Uterus (tissue), 4 donors: ENCODE data around the gene TMEM258. TPM values are rescaled to one million over a fixed set of nuclear protein-coding genes. Genes with fewer than 3 reads are reported as not detected.

ENCODE experiments used
- DNase-seq, 2 donors: peaks; one replicate each; pipeline ENCODE4 v3.0.0-alpha.2; 2019 to 2020
- H3K27ac ChIP-seq, 2 donors: fragments of 200-600 bp; sonication (generic); 1 replicate in 1 of 2; 2 replicates in 1 of 2; pipeline ENCODE4 v1.5.1; 2016 to 2018
- H3K27me3 ChIP-seq, 2 donors: fragments of 200-600 bp; sonication (generic); one replicate each; pipeline ENCODE4 v1.5.1; 2018 to 2019; ENCODE audit warnings: control low read depth in 1 of 2
- H3K36me3 ChIP-seq, 2 donors: fragments of 200-600 bp; sonication (generic); one replicate each; pipeline ENCODE4 v1.5.1; 2019; ENCODE audit warnings: control low read depth in 1 of 2
- H3K4me1 ChIP-seq, 2 donors: fragments of 200-600 bp; sonication (generic); one replicate each; pipeline ENCODE4 v1.5.1; 2018 to 2019; ENCODE audit warnings: control low read depth in 1 of 2
- H3K4me3 ChIP-seq, 2 donors: fragments of 200-600 bp; sonication (generic); 1 replicate in 1 of 2; 2 replicates in 1 of 2; pipeline ENCODE4 v1.5.1; 2018 to 2019; ENCODE audit warnings: mild to moderate bottlenecking in 1 of 2
- H3K9me3 ChIP-seq, 2 donors: fragments of 200-600 bp; sonication (generic); one replicate each; pipeline ENCODE4 v1.5.1; 2019; ENCODE audit warnings: control low read depth in 1 of 2
- POLR2A ChIP-seq, 2 donors: fragments of 450-650 bp; IDR thresholded peaks; one replicate each; pipeline ENCODE4 v1.6.1; 2016; ENCODE audit warnings: antibody characterized with exemption in 2 of 2, mild to moderate bottlenecking in 1 of 2, moderate library complexity in 1 of 2
- intact Hi-C: fragments of 100-400 bp; cut with DNase I; formaldehyde crosslinking; loops from one replicate; pipeline ENCODE4 v1.15.1; 2023; ENCODE audit warnings: low total_unique reads
- total RNA-seq, 4 donors: library from RNA; depleted of rRNA in 3 of 4; stranded (reverse); fragments of >200 nt in 3 of 4; gene quantifications; one replicate each; pipeline versions ENCODE4 v1.1.0 to v1.2.4, GENCODE V29; 2014 to 2023
- TF ChIP-seq, protein P1 (sequence below), 4 experiments: fragments of 200-600 bp in 2 of 4; fragments of 450-650 bp in 2 of 4; sonication (generic) in 2 of 4; IDR thresholded peaks; one replicate each; pipeline ENCODE4 v1.5.1; 2016 to 2019; ENCODE audit warnings: antibody characterized with exemption in 4 of 4, mild to moderate bottlenecking in 2 of 4, moderate library complexity in 1 of 4
- donor health status: DM: yes; HTN: yes; CAD: no.

TMEM258 gene
- total RNA-seq, 4 donors from 2014 or later = 14.6 to 96.9 (median 38.7) TPM

DNA sequence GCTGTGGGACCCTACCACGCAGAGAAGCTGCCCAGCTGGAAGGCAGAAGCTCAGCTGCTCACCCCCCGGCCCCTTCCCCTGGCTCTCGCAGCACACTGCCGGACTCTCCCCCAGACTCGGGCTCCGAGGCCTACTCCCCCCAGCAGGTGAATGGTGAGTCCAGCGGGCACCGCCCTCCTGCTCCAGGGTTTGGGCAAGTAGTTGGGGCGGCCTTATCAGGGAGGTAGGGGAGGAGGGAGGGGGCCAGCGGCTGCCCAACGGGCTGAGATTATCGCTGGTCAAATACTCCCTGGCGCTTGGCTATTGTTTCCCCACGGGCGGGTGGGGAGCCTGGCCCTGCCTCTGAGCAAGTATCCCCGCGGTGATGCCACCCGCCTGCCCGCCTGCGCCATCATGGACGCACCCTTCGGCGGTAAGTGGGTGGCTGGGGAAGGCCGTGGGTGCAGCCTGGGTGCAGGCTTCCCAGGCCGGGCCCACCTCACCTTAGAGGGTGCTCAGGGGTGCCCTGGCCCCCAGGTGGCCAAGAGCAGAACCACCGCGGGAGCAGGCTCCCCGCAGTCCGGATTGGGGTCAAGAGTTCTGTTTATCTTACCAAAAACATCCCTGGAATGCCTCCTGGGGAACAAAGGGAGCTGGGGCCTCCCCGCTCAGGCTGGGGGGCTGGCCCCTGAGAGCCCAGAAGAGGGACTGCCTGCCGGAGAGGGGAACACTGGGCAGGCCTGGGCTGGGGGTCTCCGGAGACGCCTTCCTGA lies 23.1 kb downstream of the TMEM258 start:
- peak overlapping the region; percentile 71 for H3K27ac ChIP-seq
- H3K36me3 ChIP-seq = no peaks in the 10 kb centered on the region
- no peaks in the 10 kb centered on the region for H3K27me3 ChIP-seq
- no peak for DNase-seq
- no peak for TF ChIP-seq POLR2A (IDR thresholded peaks at IDR 0.05)
- TF ChIP-seq, protein P1, sequence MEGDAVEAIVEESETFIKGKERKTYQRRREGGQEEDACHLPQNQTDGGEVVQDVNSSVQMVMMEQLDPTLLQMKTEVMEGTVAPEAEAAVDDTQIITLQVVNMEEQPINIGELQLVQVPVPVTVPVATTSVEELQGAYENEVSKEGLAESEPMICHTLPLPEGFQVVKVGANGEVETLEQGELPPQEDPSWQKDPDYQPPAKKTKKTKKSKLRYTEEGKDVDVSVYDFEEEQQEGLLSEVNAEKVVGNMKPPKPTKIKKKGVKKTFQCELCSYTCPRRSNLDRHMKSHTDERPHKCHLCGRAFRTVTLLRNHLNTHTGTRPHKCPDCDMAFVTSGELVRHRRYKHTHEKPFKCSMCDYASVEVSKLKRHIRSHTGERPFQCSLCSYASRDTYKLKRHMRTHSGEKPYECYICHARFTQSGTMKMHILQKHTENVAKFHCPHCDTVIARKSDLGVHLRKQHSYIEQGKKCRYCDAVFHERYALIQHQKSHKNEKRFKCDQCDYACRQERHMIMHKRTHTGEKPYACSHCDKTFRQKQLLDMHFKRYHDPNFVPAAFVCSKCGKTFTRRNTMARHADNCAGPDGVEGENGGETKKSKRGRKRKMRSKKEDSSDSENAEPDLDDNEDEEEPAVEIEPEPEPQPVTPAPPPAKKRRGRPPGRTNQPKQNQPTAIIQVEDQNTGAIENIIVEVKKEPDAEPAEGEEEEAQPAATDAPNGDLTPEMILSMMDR (IDR thresholded peaks at IDR 0.05) = peak in 1 of 4 experiments; percentile 13
- no peak overlapping the region for H3K4me3 ChIP-seq
- no peaks in the 10 kb centered on the region for H3K9me3 ChIP-seq
- peaks cover 0 to 4% of the 10 kb centered on the region in 2 donors for H3K4me1 ChIP-seq
- intact Hi-C loops = no loop called here

DNA sequence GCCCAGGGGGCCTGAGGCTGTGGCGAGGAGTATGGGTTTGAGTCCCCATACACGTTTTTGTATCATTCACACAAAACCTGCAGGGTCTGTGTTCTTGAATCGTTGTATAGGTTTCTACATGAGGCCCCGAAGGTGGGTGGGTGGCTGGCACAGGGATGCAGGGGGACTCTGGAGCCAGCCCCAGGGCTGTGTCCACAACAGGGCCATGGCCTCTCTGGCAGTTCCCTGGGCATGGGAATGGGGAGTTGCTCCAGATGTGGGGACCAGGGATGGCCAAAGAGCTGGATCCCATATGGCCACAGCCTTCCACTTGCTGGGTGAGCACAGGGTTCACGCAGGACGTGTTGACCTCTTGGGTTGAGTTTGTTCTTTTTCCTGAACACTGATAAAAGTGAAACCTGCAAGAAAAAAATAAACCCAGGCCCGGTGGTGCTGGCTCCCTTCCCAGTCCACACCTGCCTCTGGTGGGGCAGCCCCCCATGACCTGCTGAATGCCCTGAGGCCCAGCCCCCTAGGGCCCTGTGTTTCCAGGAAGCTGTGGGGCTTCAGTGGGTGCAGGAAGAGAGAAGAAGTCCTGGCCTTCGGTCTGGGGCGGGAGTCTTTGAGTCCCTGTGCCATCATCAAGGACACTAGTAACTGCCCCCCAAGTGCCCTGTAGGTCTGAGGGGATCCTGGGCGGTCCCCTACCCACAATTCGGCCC lies 23.9 kb downstream of the TMEM258 start:
- no peaks in the 10 kb centered on the region for H3K36me3 ChIP-seq
- H3K9me3 ChIP-seq = no peaks in the 10 kb centered on the region
- H3K27ac ChIP-seq = peak overlapping the region; percentile 71
- H3K4me1 ChIP-seq = peaks cover 4 to 7% of the 10 kb centered on the region in 2 donors
- H3K27me3 ChIP-seq = no peaks in the 10 kb centered on the region
- TF ChIP-seq, protein P1 (IDR thresholded peaks at IDR 0.05) = no peak
- TF ChIP-seq POLR2A (IDR thresholded peaks at IDR 0.05) = no peak
- no peak overlapping the region for H3K4me3 ChIP-seq
- DNase-seq = no peak
- intact Hi-C loops = no loop called here

DNA sequence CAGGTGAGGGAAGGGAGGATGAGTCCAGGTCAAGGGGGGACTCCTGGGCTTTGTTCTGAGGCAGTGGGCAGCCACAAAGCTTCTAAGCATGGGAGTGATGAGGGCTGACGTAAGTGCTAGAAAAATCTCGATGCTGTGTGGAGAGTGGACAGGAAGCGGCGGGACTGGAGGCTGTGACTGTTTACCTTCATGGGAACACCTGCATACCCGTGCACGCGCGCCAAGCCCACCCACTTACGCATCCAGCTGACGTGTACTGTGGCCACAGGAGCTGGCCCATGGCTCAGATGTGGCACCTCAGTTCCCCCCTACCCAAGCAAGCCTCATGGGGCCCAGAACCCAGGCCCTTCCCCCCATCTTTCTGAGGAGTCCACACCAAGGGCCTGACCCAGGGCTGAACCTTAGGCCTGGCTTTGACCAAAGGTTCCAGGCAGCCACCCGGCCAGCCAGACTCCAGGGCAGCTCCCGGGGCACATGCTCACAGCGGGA lies 26.0 kb downstream of the TMEM258 start:
- peaks cover 0 to 12% of the 10 kb centered on the region in 2 donors for H3K4me1 ChIP-seq
- peak overlapping the region; percentile 93 to 95 for H3K27ac ChIP-seq
- no peaks in the 10 kb centered on the region for H3K9me3 ChIP-seq
- H3K27me3 ChIP-seq = no peaks in the 10 kb centered on the region
- intact Hi-C loops = no loop called here
- no peaks in the 10 kb centered on the region for H3K36me3 ChIP-seq
- H3K4me3 ChIP-seq = no peak overlapping the region
- peak in 1 of 2 donors; percentile 83 for DNase-seq
- TF ChIP-seq, protein P1 (IDR thresholded peaks at IDR 0.05) = no peak
- peak in 1 of 2 donors; percentile 26 for TF ChIP-seq POLR2A (IDR thresholded peaks at IDR 0.05)

DNA sequence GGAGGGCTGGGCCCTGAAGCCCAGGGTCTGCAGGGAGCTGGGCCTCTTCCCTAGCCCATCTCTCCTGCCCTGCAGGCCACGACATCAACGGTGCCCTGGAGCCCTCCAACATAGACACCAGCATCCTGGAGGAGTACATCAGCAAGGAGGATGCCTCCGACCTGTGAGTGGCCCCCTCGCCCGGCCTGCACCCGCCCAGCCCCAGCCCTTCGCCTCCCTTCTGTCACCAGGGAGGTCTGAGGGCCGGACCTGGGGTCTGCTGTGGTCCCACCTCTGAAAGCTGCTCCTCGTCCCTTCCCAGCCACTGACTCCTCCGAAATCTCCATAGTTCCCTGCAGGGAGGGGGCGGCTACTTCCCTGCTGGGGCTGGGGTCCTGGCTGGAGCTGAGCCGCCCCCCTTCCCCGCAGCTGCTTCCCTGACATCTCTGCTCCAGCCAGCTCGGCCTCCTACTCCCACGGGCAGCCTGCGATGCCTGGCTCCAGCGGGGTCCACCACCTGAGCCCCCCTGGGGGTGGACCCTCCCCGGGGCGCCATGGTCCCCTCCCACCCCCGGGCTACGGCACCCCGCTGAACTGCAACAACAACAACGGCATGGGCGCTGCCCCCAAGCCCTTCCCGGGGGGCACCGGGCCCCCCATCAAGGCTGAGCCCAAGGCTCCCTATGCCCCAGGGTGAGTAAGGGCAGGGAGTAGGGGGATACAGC lies 26.7 kb downstream of the TMEM258 start:
- no peak for TF ChIP-seq POLR2A (IDR thresholded peaks at IDR 0.05)
- TF ChIP-seq, protein P1 (IDR thresholded peaks at IDR 0.05) = no peak
- DNase-seq = no peak
- Histone ChIP-seq H3K27ac (peak overlapping the region; percentile 93 to 95), H3K4me1 (peaks cover 0 to 12% of the 10 kb centered on the region in 2 donors), H3K36me3 (no peaks in the 10 kb centered on the region), H3K4me3 (no peak overlapping the region), H3K9me3 (no peaks in the 10 kb centered on the region), H3K27me3 (no peaks in the 10 kb centered on the region)
- intact Hi-C loops = no loop called here
